ENCODE data around the gene INSYN2A. TPM values are rescaled to one million over a fixed set of nuclear protein-coding genes. Genes with fewer than 3 reads are reported as not detected.

Gene INSYN2A
- polyA plus RNA-seq = not detected

- Mint-ChIP-seq H3K4me1 (no peaks in the 10 kb centered on the region), H3K9me3 (peaks cover 0 to 2% (median 0%) of the 10 kb centered on the region in 6 donors), H3K27ac (no peak within 1 kb of the TSS), H3K4me3 (peak within 1 kb of the TSS in 3 of 5 donors; percentile 61 to 76 (median 65)), H3K27me3 (ENCODE audit: low read depth in 3 of 3) (peaks cover 10 to 31% (median 13%) of the 10 kb centered on the region in 3 donors), H3K36me3 (no peaks in the 10 kb centered on the region)
- DNase-seq = no peak
Measured at GRCh38 chr10:127196282-127197153, at the start of gene INSYN2A. TSS of gene INSYN2A (minus strand) at chr10:127196591. CDS start at chr10:127176395, 20,196 bp downstream.

DNA sequence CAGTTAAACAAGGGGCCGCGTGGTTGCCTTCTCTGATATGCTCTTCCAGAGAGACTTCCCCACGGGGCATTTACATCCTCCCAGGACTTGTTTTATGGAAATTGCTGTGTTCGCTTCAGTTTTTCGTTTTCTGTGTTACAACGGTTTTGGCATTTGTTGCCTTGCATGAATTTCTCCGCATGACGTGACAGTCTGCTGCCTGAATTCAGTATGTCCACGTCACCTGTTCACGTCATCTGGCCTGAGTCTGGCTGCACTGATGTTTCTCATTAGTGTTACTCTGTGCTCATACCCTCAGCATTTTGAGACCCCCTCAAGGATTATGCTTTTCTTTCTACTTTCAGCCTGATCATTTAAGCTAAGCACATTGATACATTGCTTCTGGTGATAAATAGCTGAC is 49.1 kb upstream of the INSYN2A start:
- no peak overlapping the region for H3K4me3 Mint-ChIP-seq
- H3K4me1 Mint-ChIP-seq = peaks cover 42 to 44% of the 10 kb centered on the region in 2 donors
- no peak overlapping the region for H3K27ac Mint-ChIP-seq
- peaks cover 0 to 4% (median 0%) of the 10 kb centered on the region in 3 donors for H3K36me3 Mint-ChIP-seq
- DNase-seq = no peak
- H3K27me3 Mint-ChIP-seq (ENCODE audit: low read depth in 3 of 3) = peaks cover 8 to 10% (median 9%) of the 10 kb centered on the region in 3 donors
- H3K9me3 Mint-ChIP-seq = peaks cover 0 to 5% (median under 1%) of the 10 kb centered on the region in 6 donors

GRCh38 chr10:127243490-127244272 is 47.3 kb upstream of the INSYN2A start:
- H3K27ac Mint-ChIP-seq = peak overlapping the region in 4 of 6 donors; percentile 0 to 56 (median 10)
- peaks cover 0 to 4% (median 2%) of the 10 kb centered on the region in 3 donors for H3K27me3 Mint-ChIP-seq (ENCODE audit: low read depth in 3 of 3)

GRCh38 chr10:127242914-127243313 is 46.5 kb upstream of the INSYN2A start:
- H3K36me3 Mint-ChIP-seq = peaks cover 0 to 4% (median 0%) of the 10 kb centered on the region in 3 donors
- H3K9me3 Mint-ChIP-seq = no peaks in the 10 kb centered on the region
- H3K27ac Mint-ChIP-seq = peak overlapping the region in 1 of 6 donors; percentile 56

More at GRCh38 chr10:127243490-127244272, 47.3 kb upstream of the INSYN2A start:
- Mint-ChIP-seq H3K4me3 (no peak overlapping the region), H3K4me1 (peaks cover 35% of the 10 kb centered on the region in 2 donors), H3K36me3 (peaks cover 0 to 4% (median 0%) of the 10 kb centered on the region in 3 donors), H3K9me3 (no peaks in the 10 kb centered on the region)
- DNase-seq = peak; percentile 65 to 69 (median 66)

GRCh38 chr10:127236266-127236665 is 39.9 kb upstream of the INSYN2A start:
- H3K36me3 Mint-ChIP-seq = no peaks in the 10 kb centered on the region
- H3K4me1 Mint-ChIP-seq = no peaks in the 10 kb centered on the region

More at GRCh38 chr10:127242914-127243313, 46.5 kb upstream of the INSYN2A start:
- Mint-ChIP-seq H3K4me3 (no peak overlapping the region), H3K27me3 (ENCODE audit: low read depth in 3 of 3) (peaks cover 0 to 4% (median 2%) of the 10 kb centered on the region in 3 donors), H3K4me1 (peaks cover 34 to 35% of the 10 kb centered on the region in 2 donors)
- DNase-seq = no peak

GRCh38 chr10:127234306-127234800 is 38.0 kb upstream of the INSYN2A start:
- no peaks in the 10 kb centered on the region for H3K9me3 Mint-ChIP-seq

More at GRCh38 chr10:127236266-127236665, 39.9 kb upstream of the INSYN2A start:
- H3K27me3 Mint-ChIP-seq (ENCODE audit: low read depth in 3 of 3) = peaks cover 0 to 4% (median 0%) of the 10 kb centered on the region in 3 donors
- no peaks in the 10 kb centered on the region for H3K9me3 Mint-ChIP-seq
- H3K27ac Mint-ChIP-seq = no peak overlapping the region
- H3K4me3 Mint-ChIP-seq = no peak overlapping the region
- DNase-seq = no peak

DNA sequence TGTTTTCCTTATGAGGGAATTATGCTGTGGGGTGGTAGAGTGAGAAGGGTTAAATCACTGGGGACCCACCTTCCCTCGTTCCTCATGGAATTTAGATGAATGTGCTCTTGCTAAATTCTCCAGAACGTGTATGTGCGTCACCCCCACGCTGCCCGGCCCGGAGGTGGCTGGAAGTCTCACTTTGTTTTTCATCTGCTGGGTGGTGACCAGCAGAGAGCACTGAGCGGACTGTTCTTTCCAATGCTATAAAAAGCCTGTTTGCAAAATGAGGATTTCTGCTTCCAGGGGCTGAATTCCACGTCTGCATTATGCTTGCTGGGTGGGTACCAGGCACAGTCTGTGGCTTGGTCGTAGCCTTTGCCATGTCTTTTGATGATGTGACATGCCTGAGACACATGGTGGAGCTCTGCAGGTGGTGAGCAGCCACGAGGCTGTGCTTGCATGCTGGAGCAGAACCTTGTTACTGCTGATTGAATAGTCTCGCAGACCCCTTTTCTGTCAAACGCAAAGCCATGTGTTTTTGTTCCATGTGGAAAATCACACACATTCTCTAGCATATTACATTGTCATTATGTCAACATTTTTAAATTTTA is 31.9 kb upstream of the INSYN2A start:
- no peak for DNase-seq
- Mint-ChIP-seq H3K9me3 (no peaks in the 10 kb centered on the region), H3K36me3 (no peaks in the 10 kb centered on the region), H3K4me1 (no peaks in the 10 kb centered on the region), H3K27me3 (ENCODE audit: low read depth in 3 of 3) (peaks cover 3 to 8% (median 4%) of the 10 kb centered on the region in 3 donors), H3K4me3 (no peak overlapping the region), H3K27ac (no peak overlapping the region)

More at GRCh38 chr10:127234306-127234800, 38.0 kb upstream of the INSYN2A start:
- no peak overlapping the region for H3K27ac Mint-ChIP-seq
- no peak for DNase-seq
- no peak overlapping the region for H3K4me3 Mint-ChIP-seq
- no peaks in the 10 kb centered on the region for H3K36me3 Mint-ChIP-seq
- no peaks in the 10 kb centered on the region for H3K4me1 Mint-ChIP-seq
- peaks cover 0 to 4% (median under 1%) of the 10 kb centered on the region in 3 donors for H3K27me3 Mint-ChIP-seq (ENCODE audit: low read depth in 3 of 3)

- Mint-ChIP-seq H3K27ac (no peak overlapping the region), H3K9me3 (no peaks in the 10 kb centered on the region), H3K36me3 (no peaks in the 10 kb centered on the region), H3K4me1 (no peaks in the 10 kb centered on the region), H3K4me3 (no peak overlapping the region), H3K27me3 (ENCODE audit: low read depth in 3 of 3) (peaks cover 3 to 9% (median 4%) of the 10 kb centered on the region in 3 donors)
- DNase-seq = no peak
Measured at GRCh38 chr10:127227663-127228062, 31.3 kb upstream of the INSYN2A start.

DNA sequence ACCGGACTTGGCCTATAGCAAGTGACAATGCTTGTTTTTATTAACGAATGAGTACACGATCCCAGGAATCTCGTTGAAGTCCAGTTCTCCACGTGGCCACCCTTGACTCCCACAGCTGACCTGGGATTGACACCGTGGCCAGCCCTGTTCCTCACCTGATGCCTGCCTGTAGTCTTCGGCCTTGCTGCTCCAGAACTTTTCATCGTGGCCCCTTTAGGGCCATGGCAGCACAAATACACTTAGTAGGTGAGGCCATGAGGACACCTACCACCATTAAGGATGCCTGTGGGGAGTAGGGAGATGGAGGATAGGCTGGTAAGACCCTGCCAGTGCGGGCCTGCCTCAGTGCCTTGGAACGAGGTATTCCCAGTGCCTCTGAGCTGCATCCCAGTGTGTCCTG is 30.6 kb upstream of the INSYN2A start:
- Mint-ChIP-seq H3K36me3 (no peaks in the 10 kb centered on the region), H3K4me1 (no peaks in the 10 kb centered on the region), H3K9me3 (no peaks in the 10 kb centered on the region), H3K27ac (no peak overlapping the region), H3K27me3 (ENCODE audit: low read depth in 3 of 3) (peaks cover 3 to 9% (median 4%) of the 10 kb centered on the region in 3 donors), H3K4me3 (no peak overlapping the region)
- DNase-seq = no peak

DNA sequence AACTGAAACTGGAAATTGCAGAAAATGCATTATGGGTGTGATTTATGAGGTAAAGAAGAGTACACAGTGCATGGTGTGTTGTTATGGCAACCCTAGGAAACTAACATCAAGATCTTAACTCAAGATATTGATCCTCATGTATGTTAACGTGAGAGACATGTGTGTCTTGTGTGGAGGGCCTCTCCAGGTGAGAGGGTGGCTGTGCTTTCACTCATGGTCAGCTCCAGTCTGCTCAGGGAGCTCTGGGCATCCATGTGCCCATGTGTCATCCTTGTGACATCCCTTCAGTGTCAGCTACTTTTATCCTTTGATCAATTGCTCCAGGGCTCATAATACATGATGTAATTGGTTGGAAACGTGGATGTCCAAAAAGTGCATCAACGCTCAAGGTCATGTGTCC is 24.9 kb upstream of the INSYN2A start:
- peaks cover 0 to 1% of the 10 kb centered on the region in 2 donors for H3K4me1 Mint-ChIP-seq
- H3K36me3 Mint-ChIP-seq = peaks cover 0 to 6% (median 0%) of the 10 kb centered on the region in 3 donors
- H3K4me3 Mint-ChIP-seq = no peak overlapping the region
- peaks cover 0 to 4% (median 4%) of the 10 kb centered on the region in 3 donors for H3K27me3 Mint-ChIP-seq (ENCODE audit: low read depth in 3 of 3)
- no peak overlapping the region for H3K27ac Mint-ChIP-seq
- peaks cover 0 to 2% (median 0%) of the 10 kb centered on the region in 6 donors for H3K9me3 Mint-ChIP-seq
- no peak for DNase-seq

- peaks cover 0 to 2% (median 0%) of the 10 kb centered on the region in 6 donors for H3K9me3 Mint-ChIP-seq
- no peak overlapping the region for H3K4me3 Mint-ChIP-seq
- H3K27ac Mint-ChIP-seq = no peak overlapping the region
- H3K36me3 Mint-ChIP-seq = peaks cover 0 to 6% (median 0%) of the 10 kb centered on the region in 3 donors
- peaks cover 0 to 5% (median 4%) of the 10 kb centered on the region in 3 donors for H3K27me3 Mint-ChIP-seq (ENCODE audit: low read depth in 3 of 3)
- H3K4me1 Mint-ChIP-seq = peaks cover 0 to 1% of the 10 kb centered on the region in 2 donors
- no peak for DNase-seq
Measured at GRCh38 chr10:127218658-127219057, 22.3 kb upstream of the INSYN2A start.

DNA sequence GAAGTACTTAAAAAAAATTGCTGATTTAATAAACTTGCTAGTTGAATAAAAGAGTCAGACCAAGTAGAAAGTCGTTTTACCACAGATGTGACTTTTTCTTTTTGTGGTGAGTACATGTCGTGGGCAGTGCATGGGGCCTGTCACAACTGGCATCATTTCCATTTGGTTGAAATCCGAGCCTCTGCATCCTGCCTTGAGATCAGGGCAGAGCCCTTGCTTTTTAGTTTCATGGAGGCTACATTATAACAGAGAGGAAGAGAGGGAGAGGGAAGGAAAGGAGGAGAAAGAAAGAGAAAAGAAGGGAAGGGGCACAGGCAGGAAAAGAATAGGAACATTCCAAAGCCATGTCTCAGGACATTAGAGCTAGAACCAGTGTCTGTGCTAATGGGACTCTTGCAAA is 20.4 kb upstream of the INSYN2A start:
- peaks cover 0 to 1% of the 10 kb centered on the region in 2 donors for H3K4me1 Mint-ChIP-seq
- peaks cover 0 to 6% (median 2%) of the 10 kb centered on the region in 3 donors for H3K27me3 Mint-ChIP-seq (ENCODE audit: low read depth in 3 of 3)
- DNase-seq = no peak
- peaks cover 0 to 6% (median 0%) of the 10 kb centered on the region in 3 donors for H3K36me3 Mint-ChIP-seq
- peaks cover 0 to 2% (median 0%) of the 10 kb centered on the region in 6 donors for H3K9me3 Mint-ChIP-seq
- H3K4me3 Mint-ChIP-seq = no peak overlapping the region
- H3K27ac Mint-ChIP-seq = no peak overlapping the region

DNA sequence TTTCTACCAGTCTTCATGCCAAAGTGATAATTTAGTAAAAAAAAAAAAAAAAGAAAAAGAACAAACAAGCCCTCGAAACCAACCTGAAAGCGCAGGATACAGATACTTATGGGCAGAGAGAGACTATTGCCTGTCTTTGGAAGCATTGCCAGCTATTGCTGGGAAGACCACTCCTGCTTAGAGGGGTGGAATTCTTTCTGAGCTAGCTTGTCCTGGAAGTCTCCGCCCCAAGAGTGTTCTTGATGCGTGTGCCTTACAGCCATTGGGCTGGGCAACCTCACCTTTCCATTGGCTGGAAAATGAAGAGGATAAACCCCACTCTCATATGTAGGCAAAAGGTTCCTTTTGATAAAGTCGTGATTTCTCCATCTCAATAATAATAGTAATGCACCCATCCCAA is 19.9 kb upstream of the INSYN2A start:
- peaks cover 0 to 6% (median 0%) of the 10 kb centered on the region in 3 donors for H3K36me3 Mint-ChIP-seq
- no peak overlapping the region for H3K27ac Mint-ChIP-seq
- no peak overlapping the region for H3K4me3 Mint-ChIP-seq

More for the DNA sequence above, 19.9 kb upstream of the INSYN2A start:
- peaks cover 0 to 2% (median 0%) of the 10 kb centered on the region in 6 donors for H3K9me3 Mint-ChIP-seq
- no peak for DNase-seq
- H3K4me1 Mint-ChIP-seq = peaks cover 0 to 1% of the 10 kb centered on the region in 2 donors
- H3K27me3 Mint-ChIP-seq (ENCODE audit: low read depth in 3 of 3) = peaks cover 0 to 6% (median 2%) of the 10 kb centered on the region in 3 donors

All from immature natural killer cell (primary cell).